HG03064 (cell line): ENCODE data around the gene TSPAN18.

Experiments used
- ATAC-seq: cut with Tn5 transposase; IDR thresholded peaks from one replicate; pipeline ENCODE4 v1.9.1; 2021; ENCODE audit warnings: low read depth; ENCODE audit not compliant: unreplicated experiment

TSPAN18 gene

GRCh38 chr11:44877571-44878497 is 151.1 kb downstream of the TSPAN18 start:
- ATAC-seq: no peak

GRCh38 chr11:44878711-44879110 is 151.9 kb downstream of the TSPAN18 start:
- no peak for ATAC-seq

- no peak for ATAC-seq
Measured at GRCh38 chr11:44879432-44879831, 152.7 kb downstream of the TSPAN18 start.

GRCh38 chr11:44880511-44880910 is 153.7 kb downstream of the TSPAN18 start:
- no peak for ATAC-seq

DNA sequence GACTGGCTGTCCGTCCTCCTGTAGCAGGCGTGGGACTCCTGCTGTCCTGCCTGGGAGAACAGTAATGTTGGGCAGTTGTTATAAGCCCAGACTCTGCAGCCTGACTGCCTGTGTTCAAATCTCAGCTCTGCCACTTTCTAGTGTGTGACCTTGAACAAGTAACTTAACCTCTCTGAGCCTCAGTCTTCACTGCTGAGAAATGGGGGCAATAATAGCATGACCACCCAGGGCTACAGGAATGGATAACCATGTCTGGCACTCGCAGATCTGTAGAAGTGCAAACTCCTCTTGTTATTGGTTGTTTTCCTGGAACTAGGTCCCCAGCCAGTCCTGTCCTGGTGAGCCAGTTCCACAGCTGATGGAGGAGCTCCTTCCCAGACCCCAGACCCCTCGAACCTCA is 154.2 kb downstream of the TSPAN18 start:
- ATAC-seq: no peak

DNA sequence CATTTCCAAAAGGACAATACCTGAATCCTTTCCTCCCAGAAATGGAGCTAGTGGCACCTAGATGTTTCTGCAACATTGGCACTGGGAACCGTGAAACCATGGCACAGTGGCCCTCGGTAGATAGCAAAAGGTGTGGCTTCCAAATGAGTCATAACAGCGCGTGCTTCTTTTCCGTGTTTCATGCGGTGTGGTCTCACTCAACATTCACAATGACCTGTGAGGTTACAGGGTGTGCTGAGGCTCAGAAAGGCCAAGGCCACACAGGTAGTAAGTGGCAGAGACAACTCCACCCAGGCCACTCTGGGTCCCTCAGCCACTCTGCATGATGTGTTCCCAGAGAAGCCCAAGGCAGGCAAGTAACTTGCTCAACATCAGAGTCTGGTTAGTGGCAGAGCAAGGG is 156.5 kb downstream of the TSPAN18 start:
- no peak for ATAC-seq

GRCh38 chr11:44884056-44884455 is 157.3 kb downstream of the TSPAN18 start:
- no peak for ATAC-seq

- ATAC-seq: no peak
Measured at GRCh38 chr11:44885065-44885810, 158.5 kb downstream of the TSPAN18 start.

GRCh38 chr11:44885919-44886789 is 159.4 kb downstream of the TSPAN18 start:
- no peak for ATAC-seq

- no peak for ATAC-seq
Measured at GRCh38 chr11:44886790-44887140, 160.0 kb downstream of the TSPAN18 start.

DNA sequence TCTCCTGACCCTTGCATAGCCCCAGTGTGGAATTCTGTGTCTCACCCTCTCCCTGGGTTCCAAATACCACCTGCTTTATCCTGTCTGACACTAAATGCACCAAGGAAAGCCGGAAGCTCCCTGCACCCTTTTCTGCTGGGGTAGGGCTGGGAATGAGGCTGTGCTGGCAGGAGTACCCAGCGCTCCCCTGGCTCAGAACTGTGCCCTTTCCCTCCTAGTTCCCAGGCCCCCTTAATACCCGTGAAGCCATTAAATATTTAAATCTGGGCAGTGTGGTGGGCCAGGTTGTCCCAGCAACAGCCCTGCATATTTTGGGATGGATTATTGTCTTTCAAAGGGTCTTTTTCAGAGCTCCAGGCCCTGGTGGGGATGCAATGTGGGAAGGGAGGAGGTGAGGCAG is 160.9 kb downstream of the TSPAN18 start:
- no peak for ATAC-seq

GRCh38 chr11:44889266-44889665 is 162.5 kb downstream of the TSPAN18 start:
- ATAC-seq: no peak

- ATAC-seq: no peak
Measured at GRCh38 chr11:44892843-44893242, 166.1 kb downstream of the TSPAN18 start.

DNA sequence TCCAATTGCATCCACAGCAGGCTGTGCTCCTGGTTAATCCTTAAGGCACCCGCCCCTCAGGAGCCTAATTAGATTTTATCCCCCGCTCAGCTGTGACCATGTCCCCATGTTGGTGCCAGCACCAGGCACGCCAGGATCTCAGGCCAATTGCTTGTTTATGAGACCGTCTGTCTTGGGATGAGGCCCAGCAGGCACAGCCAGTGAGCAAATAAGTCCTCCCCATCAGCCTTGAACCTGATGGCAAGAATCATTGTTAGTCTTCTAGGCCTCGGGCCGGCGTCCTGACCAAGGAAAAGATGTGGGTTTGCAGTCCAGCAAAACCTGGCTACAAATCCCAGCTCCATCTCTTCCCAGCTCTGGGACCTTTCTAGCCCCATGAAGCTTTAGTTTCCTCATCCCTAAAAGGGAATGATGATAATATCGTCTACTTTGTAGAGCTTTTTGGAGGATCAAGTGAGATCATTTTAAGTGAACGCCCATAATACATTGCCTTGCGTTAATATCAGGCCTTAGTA is 166.6 kb downstream of the TSPAN18 start:
- no peak for ATAC-seq

DNA sequence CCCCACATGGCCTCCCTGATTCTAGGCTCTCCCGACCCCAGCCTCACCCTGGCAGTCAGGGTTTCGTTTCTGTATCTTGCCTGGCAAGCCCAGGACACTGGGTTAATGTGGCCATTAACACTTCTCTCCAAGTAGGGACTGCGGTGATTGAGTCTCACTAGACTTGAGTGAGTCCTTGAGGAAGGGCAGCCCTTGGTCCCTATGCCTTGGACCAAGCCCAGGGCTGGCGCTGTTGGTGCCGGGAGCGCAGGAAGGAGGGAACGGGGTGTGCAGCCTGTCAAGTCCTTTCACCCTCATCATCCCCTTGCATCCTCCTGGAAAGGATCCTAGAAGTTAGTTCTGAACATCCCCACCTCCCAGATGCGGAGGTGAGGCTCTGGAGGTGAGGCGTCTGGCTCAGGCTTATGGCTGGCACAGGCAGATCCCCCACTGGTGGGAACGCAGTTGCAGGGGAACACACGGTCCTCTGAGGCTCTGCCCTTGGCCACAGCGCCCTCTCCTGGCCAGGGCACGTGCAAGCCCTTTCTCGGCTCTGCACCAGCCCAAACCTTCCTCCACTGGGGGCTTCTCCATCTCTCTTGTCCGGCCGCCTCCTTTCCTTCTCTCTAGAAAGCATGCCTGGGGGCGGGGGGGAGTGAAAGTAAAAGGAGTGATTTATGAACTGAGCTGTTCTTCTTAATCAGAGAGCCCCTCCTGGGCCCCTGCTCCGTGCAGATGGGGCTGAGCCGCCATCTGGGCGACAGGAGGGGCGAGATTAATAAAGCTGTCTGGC is 167.3 kb downstream of the TSPAN18 start:
- ATAC-seq: no peak

GRCh38 chr11:44899959-44900358 is 173.2 kb downstream of the TSPAN18 start:
- ATAC-seq: no peak

DNA sequence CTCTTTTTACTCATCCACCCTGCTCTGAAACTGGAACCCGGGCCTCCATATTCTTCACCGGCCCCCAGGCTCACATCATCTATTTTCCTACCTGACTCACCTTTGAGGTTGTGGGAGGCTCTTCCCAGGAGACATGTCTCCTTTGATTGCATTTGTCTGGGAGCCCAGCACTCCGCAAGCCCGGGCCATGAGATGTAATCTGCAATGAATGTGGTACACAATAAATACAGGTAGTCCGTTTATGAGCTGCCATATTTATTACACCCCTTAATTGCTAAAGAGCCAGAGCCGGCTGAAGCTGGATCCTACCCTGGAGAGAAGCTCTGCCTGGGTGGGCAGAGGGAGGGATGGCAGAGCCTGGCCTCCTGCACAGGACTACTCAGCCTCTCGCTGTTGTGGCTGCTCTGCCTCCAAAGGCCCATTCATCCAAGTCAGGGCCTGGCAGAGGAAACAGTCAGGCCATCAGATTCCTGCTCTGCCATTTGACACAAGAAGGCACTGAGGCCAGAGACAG is 174.4 kb downstream of the TSPAN18 start:
- ATAC-seq: no peak

DNA sequence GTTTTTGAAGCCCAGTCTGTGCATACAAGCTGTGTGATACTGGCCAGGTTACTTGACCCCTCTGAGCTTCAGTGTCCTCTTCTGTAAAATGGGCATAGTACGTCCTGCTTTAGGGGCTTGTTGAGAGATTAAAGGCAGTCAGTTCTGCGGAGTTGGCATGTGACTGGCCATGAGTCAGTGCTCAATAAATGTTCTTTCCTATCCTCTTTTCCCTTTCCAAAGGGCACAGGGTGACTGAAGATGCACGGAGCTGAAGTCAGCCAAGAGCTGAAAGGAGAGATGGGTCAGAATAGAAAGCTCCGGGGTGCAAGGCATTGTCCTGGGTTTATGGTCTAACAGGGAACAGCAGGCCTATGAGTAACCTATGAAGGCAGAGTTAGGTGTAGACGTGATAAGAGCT is 175.0 kb downstream of the TSPAN18 start:
- ATAC-seq: no peak

DNA sequence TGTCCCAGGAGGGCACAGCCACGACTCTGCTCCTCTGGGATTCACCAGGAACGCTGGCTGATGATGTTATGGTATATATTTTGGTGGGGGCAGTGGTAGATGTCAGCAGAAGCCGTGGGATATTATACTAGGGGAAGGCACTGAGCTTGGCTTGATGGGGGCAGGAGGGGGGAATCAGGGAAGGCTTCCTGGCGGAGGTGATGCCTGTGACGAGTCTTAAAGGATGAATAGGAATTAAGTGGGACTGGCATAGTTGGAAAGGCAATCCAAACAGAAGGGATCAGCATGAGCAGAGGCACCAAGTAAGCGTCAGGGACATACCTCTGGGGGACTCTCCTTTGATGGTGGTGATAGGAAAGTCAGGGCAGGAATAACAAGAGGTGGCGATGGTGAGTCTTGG is 176.3 kb downstream of the TSPAN18 start:
- ATAC-seq: no peak

GRCh38 chr11:44903518-44903917 is 176.8 kb downstream of the TSPAN18 start:
- ATAC-seq: no peak
